ENCODE data around the gene TSHZ2. TPM values are rescaled to one million over a fixed set of nuclear protein-coding genes. Genes with fewer than 3 reads are reported as not detected.

Gene TSHZ2
- total RNA-seq, 4 donors from 2014 or later = 28.6 to 40.1 (median 35.5) TPM

DNA sequence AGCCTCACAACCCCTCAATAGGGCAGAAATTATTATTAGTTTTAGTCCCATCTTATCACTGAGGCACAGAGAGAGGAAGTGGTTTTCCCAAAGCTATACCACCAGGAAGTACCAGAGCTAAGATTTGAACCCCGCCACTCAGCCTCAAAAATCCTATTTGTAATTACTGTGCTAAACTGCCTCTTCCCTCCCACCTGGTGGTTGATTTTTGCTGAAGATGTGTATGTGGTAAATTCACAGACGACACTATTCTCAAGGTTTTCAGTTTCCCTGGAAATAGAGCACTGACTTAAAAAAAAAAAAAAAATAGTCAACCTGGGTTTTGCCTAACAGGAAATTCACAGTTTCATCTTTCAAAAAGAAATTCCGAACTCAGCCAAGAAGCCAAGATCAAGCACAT, 57.9 kb downstream of the TSHZ2 start:
- TF ChIP-seq, protein P1, sequence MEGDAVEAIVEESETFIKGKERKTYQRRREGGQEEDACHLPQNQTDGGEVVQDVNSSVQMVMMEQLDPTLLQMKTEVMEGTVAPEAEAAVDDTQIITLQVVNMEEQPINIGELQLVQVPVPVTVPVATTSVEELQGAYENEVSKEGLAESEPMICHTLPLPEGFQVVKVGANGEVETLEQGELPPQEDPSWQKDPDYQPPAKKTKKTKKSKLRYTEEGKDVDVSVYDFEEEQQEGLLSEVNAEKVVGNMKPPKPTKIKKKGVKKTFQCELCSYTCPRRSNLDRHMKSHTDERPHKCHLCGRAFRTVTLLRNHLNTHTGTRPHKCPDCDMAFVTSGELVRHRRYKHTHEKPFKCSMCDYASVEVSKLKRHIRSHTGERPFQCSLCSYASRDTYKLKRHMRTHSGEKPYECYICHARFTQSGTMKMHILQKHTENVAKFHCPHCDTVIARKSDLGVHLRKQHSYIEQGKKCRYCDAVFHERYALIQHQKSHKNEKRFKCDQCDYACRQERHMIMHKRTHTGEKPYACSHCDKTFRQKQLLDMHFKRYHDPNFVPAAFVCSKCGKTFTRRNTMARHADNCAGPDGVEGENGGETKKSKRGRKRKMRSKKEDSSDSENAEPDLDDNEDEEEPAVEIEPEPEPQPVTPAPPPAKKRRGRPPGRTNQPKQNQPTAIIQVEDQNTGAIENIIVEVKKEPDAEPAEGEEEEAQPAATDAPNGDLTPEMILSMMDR (IDR thresholded peaks at IDR 0.05; ENCODE audit: low read depth) = no peak

DNA sequence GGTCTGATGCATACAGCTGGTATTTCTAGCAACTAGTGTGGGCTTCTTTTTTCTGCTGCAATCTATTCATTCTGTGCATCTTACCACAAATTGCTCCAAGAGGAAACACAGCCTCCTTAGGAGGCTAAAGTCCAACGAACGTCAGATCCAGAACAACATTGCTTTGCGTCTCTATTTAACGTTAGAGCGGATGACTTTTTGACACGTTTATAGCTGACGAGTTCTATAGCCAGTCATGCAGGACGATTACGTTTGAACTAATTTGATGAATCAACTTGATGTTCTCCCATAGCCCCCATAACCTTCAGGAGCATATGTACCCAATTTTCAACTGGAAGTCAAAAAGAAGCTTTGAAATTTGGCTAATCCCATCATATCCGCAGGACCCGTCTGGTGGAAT, 59.9 kb downstream of the TSHZ2 start:
- TF ChIP-seq, protein P1 (IDR thresholded peaks at IDR 0.05; ENCODE audit: low read depth) = no peak

DNA sequence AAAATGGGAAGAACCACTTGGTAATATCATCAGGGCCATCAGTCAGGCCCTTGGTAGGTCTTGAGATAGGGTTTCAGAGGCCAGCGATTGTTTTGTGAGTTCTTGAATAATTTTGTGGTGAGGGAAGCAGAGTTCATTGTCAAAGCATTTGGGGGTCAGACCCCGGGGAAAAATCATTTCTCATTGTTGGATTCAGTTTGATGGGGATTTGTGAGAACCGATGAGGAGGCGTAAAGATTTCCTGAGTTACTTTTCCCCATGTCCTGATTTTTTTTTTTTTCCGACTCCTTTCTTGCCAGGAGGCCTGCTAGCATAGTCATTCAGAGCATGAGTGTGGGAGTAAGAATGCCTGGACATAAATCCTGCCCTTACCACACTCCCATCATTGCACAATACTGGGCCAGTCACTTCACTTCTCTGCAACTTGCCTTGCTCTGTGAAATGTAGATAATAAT, 60.3 kb downstream of the TSHZ2 start:
- TF ChIP-seq, protein P1 (IDR thresholded peaks at IDR 0.05; ENCODE audit: low read depth) = no peak

DNA sequence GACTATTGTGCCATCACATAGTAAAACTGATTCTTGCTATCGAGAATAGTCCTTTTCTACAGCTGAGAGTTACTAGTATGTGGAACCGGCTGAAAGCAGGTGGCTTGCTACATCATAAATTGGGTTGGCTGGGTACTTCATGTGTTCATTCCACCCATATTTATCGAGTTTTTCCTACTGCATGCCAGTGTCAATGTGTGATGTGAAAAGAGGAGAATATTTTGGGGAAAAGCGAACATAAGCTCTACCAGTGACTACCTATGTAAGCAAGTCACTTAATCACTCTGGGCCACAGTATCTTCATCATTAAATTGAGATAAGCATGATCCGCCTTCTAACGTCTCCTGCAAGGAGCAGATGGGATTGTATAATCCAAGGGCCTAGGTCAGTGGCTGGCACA, 61.0 kb downstream of the TSHZ2 start:
- TF ChIP-seq, protein P1 (IDR thresholded peaks at IDR 0.05; ENCODE audit: low read depth) = no peak

DNA sequence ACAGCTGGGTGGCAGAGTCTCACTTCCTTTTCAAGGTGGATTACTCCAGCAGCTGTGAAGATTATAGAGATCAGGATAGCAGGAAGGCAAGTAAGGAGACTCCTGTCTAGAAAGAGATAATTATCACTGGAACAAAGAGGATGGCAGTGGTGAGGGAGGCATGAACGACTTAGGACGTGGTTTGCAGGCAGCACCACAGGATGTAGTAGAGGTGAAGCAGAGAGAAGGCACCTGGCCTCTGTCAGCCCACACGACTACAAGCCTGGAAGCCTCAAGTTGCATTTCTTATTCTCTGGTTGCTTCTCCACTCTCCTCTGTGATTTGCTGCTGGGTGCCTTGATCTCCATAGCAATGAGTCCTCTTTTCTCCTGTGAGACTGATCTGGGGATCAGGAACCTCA, 62.7 kb downstream of the TSHZ2 start:
- TF ChIP-seq, protein P1 (IDR thresholded peaks at IDR 0.05; ENCODE audit: low read depth) = no peak

DNA sequence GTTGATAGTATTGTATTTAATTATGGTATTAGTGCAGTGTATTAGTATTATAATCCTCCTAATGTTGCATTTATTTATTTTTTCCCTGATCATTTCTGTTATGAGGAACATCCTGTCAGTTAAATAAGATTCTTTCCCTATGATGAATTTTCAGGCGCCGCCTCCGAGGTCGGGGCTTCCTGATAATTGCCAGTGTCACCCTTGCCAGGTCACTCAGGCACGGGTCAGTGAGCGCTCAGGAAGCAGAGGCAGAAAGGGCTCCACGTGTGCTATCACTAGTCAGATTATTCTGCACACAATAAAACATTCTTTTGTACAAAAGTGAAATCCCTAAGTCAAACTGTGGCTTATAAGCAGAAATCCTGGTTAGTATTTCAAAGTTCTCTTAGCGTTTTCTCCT, 64.8 kb downstream of the TSHZ2 start:
- TF ChIP-seq, protein P1 (IDR thresholded peaks at IDR 0.05; ENCODE audit: low read depth) = no peak

DNA sequence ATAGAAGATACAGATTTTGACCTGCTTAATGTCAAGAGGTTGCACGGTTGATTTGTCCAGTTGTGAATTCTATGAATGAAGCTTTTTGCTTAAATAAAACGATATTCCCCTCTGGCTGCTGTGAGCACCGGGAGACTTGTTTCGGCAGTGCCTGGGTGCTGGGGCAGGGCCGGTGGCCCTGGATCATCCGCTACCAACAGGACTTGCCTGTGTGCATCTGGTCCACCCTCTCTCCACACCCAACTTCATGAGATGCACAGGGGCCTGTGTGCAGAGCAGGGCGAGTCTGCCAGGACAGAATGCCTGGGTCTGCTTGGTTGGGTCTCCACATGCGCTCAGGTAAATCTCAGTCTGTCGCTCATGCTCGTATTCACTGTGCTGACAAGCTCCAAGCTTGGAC, 65.5 kb downstream of the TSHZ2 start:
- TF ChIP-seq, protein P1 (IDR thresholded peaks at IDR 0.05; ENCODE audit: low read depth) = no peak
